ENCODE results near the gene ZNF200. TPM values are rescaled to one million over a fixed set of nuclear protein-coding genes. Genes with fewer than 3 reads are reported as not detected.

ZNF200 gene
- total RNA-seq, 4 donors from 2014 or later = 0.49 to 3.2 (median 2.2) TPM

GRCh38 chr16:3282103-3282729, 47.3 kb upstream of the ZNF200 start:
- Histone ChIP-seq H3K36me3 (peaks cover 2 to 17% of the 10 kb centered on the region in 2 donors), H3K9me3 (peaks cover 0 to 3% (median 0%) of the 10 kb centered on the region in 3 donors), H3K27me3 (no peaks in the 10 kb centered on the region), H3K4me3 (peak overlapping the region; percentile 72 to 86 (median 80)), H3K27ac (peak overlapping the region; percentile 98 to 100 (median 99)), H3K4me1 (peaks cover 22% of the 10 kb centered on the region in 2 donors)
- TF ChIP-seq POLR2A (IDR thresholded peaks at IDR 0.05) (no peak), CTCF (IDR thresholded peaks at IDR 0.05 in 4 of 5, conservative IDR thresholded peaks at IDR 0.05 in 1 of 5) (no peak)
- ATAC-seq = peak; percentile 7 to 15
- DNase-seq = no peak
- in situ Hi-C loops (cut with MboI; ENCODE audit: low sequenced_read_pairs in 4 of 4) (loop anchor here in 1 of 4 donors (25.0 kb wide), 1 partner anchor 130 kb away; the partner anchor contains the start of genes ZNF174 and ZSCAN32), intact Hi-C loops (cut with DNase I; ENCODE audit: low total_unique reads) (loop anchor here (2.0 to 5.0 kb wide), 3 partner anchors 119 to 330 kb away; partner anchors contain the start of genes HCFC1R1, SLX4, THOC6 and TNFRSF12A)

DNA sequence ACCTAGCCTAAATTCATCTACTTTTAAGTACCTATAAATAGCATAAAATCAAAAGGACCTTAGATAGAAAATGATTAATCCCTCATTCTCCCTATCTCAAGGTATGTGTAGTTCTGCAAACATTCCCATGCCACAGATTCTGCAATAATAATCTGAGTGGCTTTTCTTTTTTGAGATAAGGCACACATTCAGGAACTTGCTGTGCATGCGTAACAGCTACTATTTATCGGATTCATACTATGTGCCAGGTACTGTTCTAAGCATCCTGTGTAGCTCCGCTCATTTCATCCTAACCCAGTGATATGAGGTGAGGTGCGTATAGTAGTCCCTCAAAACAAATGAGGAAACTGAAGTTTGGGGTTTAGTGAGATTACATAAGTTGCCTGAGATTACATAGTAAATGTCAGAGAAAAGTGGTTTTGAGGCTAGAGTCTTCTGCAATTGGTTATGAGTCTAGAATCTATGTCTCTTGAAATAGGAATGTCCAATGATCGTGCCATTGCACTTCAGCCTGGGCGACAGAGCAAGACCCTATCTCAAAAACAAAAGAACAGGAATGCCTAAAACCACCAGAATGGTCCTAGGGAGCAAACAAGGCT, 46.4 kb upstream of the ZNF200 start:
- DNase-seq (no peak), ATAC-seq (no peak)
- intact Hi-C loops (cut with DNase I; ENCODE audit: low total_unique reads) = loop anchor here (5.0 kb wide), 2 partner anchors 259 to 331 kb away; partner anchors contain the start of genes HCFC1R1, SLX4, THOC6 and TNFRSF12A
- Histone ChIP-seq H3K36me3 (peaks cover 2 to 8% of the 10 kb centered on the region in 2 donors), H3K4me3 (no peak overlapping the region), H3K27me3 (no peaks in the 10 kb centered on the region), H3K9me3 (no peaks in the 10 kb centered on the region), H3K4me1 (peaks cover 22% of the 10 kb centered on the region in 2 donors), H3K27ac (no peak overlapping the region)
- in situ Hi-C loops (cut with MboI; ENCODE audit: low sequenced_read_pairs in 4 of 4) = loop anchor here in 1 of 4 donors (25.0 kb wide), 1 partner anchor 131 kb away; the partner anchor contains the start of genes ZNF174 and ZSCAN32
- TF ChIP-seq POLR2A (IDR thresholded peaks at IDR 0.05) = no peak
- no peak for TF ChIP-seq CTCF (IDR thresholded peaks at IDR 0.05 in 4 of 5, conservative IDR thresholded peaks at IDR 0.05 in 1 of 5)

DNA sequence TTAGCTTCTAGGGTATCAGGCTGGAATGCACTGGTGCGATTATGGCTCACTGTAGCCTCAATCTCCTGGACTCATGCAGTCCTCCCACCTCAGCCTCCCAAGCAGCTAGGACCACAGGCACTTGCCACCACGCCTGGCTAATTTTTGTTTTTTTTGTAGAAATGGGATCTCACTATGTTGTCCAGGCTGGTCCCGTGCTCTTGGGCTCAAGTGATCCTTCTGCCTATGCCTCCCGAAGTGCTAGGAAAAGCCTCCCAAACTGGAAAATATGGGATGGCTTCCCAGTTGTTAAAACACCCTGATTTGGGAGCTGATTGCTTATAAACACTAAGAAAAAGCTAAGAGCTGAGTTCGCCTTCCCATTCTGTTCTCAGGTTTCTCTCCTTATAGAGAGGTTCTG, 41.7 kb upstream of the ZNF200 start:
- in situ Hi-C loops (cut with MboI; ENCODE audit: low sequenced_read_pairs in 4 of 4) (loop anchor here in 1 of 4 donors (25.0 kb wide), 1 partner anchor 136 kb away; the partner anchor contains the start of genes ZNF174 and ZSCAN32), intact Hi-C loops (cut with DNase I; ENCODE audit: low total_unique reads) (no loop called here)
- ATAC-seq (no peak), DNase-seq (no peak)
- Histone ChIP-seq H3K27me3 (no peaks in the 10 kb centered on the region), H3K9me3 (no peaks in the 10 kb centered on the region), H3K27ac (no peak overlapping the region), H3K4me1 (peaks cover under 1% of the 10 kb centered on the region in 2 donors), H3K4me3 (no peak overlapping the region), H3K36me3 (no peaks in the 10 kb centered on the region)
- TF ChIP-seq CTCF (IDR thresholded peaks at IDR 0.05 in 4 of 5, conservative IDR thresholded peaks at IDR 0.05 in 1 of 5) = no peak
- no peak for TF ChIP-seq POLR2A (IDR thresholded peaks at IDR 0.05)

- in situ Hi-C loops (cut with MboI; ENCODE audit: low sequenced_read_pairs in 4 of 4) = loop anchor here in 1 of 4 donors (25.0 kb wide), 1 partner anchor 137 kb away; the partner anchor contains the start of genes ZNF174 and ZSCAN32
- ATAC-seq = no peak
- no peak for DNase-seq
- intact Hi-C loops (cut with DNase I; ENCODE audit: low total_unique reads) = no loop called here
- Histone ChIP-seq H3K4me1 (no peaks in the 10 kb centered on the region), H3K27me3 (no peaks in the 10 kb centered on the region), H3K27ac (no peak overlapping the region), H3K36me3 (no peaks in the 10 kb centered on the region), H3K9me3 (no peaks in the 10 kb centered on the region), H3K4me3 (no peak overlapping the region)
- TF ChIP-seq CTCF (IDR thresholded peaks at IDR 0.05 in 4 of 5, conservative IDR thresholded peaks at IDR 0.05 in 1 of 5) = no peak
- no peak for TF ChIP-seq POLR2A (IDR thresholded peaks at IDR 0.05)
These were observed 40.0 kb upstream of the ZNF200 start for GRCh38 chr16:3274947-3275346.
